ENCODE data around the gene THOC6. TPM values are rescaled to one million over a fixed set of nuclear protein-coding genes. Genes with fewer than 3 reads are reported as not detected.
A peak's percentile ranks its signal among the peaks of the same experiment; 100 is the strongest.

THOC6 gene
- total RNA-seq, 2 donors from 2014 or later = 11.7 to 21.8 TPM

- peak; percentile 18 for ATAC-seq
- intact Hi-C loops (cut with DNase I) = loop anchor here (10.0 kb wide), 1 partner anchor 56 kb away; the partner anchor contains the start of gene ZNF205
- Histone ChIP-seq H3K4me3 (peak overlapping the region; percentile 42 to 78), H3K9me3 (no peaks in the 10 kb centered on the region), H3K4me1 (peaks cover 26% of the 10 kb centered on the region), H3K36me3 (replicated peaks in 1 of 2; ENCODE audit: insufficient read depth in 1 of 2, low read depth in 2 of 2) (no peaks in the 10 kb centered on the region), H3K27ac (peak overlapping the region; percentile 86 to 94 (median 89)), H3K27me3 (no peaks in the 10 kb centered on the region)
- TF ChIP-seq CTCF (IDR thresholded peaks at IDR 0.05) = peak in 2 of 7 experiments; percentile 23
- no peak for TF ChIP-seq POLR2A (IDR thresholded peaks at IDR 0.05)
- 0 to 7% methylated on average over 3 to 43 of the region's 77 CpGs for WGBS, 2 donors
- DNase-seq = peak; percentile 61 to 72 (median 66)
Observed at GRCh38 chr16:3058139-3059030, 34.5 kb downstream of the THOC6 start.

- Histone ChIP-seq H3K27me3 (no peaks in the 10 kb centered on the region), H3K9me3 (no peaks in the 10 kb centered on the region), H3K36me3 (replicated peaks in 1 of 2; ENCODE audit: insufficient read depth in 1 of 2, low read depth in 2 of 2) (no peaks in the 10 kb centered on the region), H3K4me1 (peaks cover 26% of the 10 kb centered on the region), H3K4me3 (peak overlapping the region; percentile 42 to 78), H3K27ac (peak overlapping the region; percentile 86 to 94 (median 89))
- TF ChIP-seq POLR2A (IDR thresholded peaks at IDR 0.05) (peak; percentile 45 to 78 (median 77)), CTCF (IDR thresholded peaks at IDR 0.05) (peak; percentile 77 to 99 (median 96))
- ATAC-seq (peak; percentile 95), DNase-seq (peak; percentile 94 to 96 (median 96))
- WGBS, 2 donors = 1 to 7% methylated on average over 3 to 52 of the region's 67 CpGs
- intact Hi-C loops (cut with DNase I) = loop anchor here (10.0 kb wide), 1 partner anchor 56 kb away; the partner anchor contains the start of gene ZNF205
Observed at GRCh38 chr16:3059041-3059722, 35.3 kb downstream of the THOC6 start.

- Histone ChIP-seq H3K9me3 (no peaks in the 10 kb centered on the region), H3K27me3 (no peaks in the 10 kb centered on the region), H3K4me3 (no peak overlapping the region), H3K27ac (peak overlapping the region; percentile 86 to 94 (median 89)), H3K36me3 (replicated peaks in 1 of 2; ENCODE audit: insufficient read depth in 1 of 2, low read depth in 2 of 2) (no peaks in the 10 kb centered on the region), H3K4me1 (peaks cover 31% of the 10 kb centered on the region)
- WGBS, 2 donors = 55 to 63% methylated on average over 7 to 9 of the region's 9 CpGs
- ATAC-seq (no peak), DNase-seq (no peak)
- no peak for TF ChIP-seq CTCF (IDR thresholded peaks at IDR 0.05)
- intact Hi-C loops (cut with DNase I) = loop anchor here (10.0 kb wide), 1 partner anchor 55 kb away; the partner anchor contains the start of gene ZNF205
Observed at GRCh38 chr16:3059723-3060242, 35.9 kb downstream of the THOC6 start.

GRCh38 chr16:3060339-3061127, 36.7 kb downstream of the THOC6 start:
- H3K4me1 ChIP-seq = peaks cover 36% of the 10 kb centered on the region

More at GRCh38 chr16:3060339-3061127, 36.7 kb downstream of the THOC6 start:
- WGBS, 2 donors = 87 to 88% methylated on average over 13 to 14 of the region's 14 CpGs
- TF ChIP-seq CTCF (IDR thresholded peaks at IDR 0.05) (no peak), POLR2A (IDR thresholded peaks at IDR 0.05) (no peak)
- ATAC-seq (no peak), DNase-seq (no peak)
- no peaks in the 10 kb centered on the region for H3K27me3 ChIP-seq
- no peaks in the 10 kb centered on the region for H3K36me3 ChIP-seq (replicated peaks in 1 of 2; ENCODE audit: insufficient read depth in 1 of 2, low read depth in 2 of 2)
- intact Hi-C loops (cut with DNase I) = no loop called here
- no peak overlapping the region for H3K4me3 ChIP-seq
- H3K9me3 ChIP-seq = no peaks in the 10 kb centered on the region
- H3K27ac ChIP-seq = peak overlapping the region in 2 of 4 donors; percentile 88 to 94

Measured in body of pancreas (tissue), 4 donors.